NCI-H2107 treated with DMSO at 0.1 percent for 48 hours (cell line): Measurements from ENCODE around the gene UBXN1.
"Not testable (repeated sequence)": the region's sequence is repeated elsewhere in the genome, so short reads cannot be mapped to it uniquely, and the experiment has no call there.

ENCODE experiments used
- DNase-seq: peaks from one replicate; lab custom pipeline; 2025; ENCODE audit not compliant: unreplicated experiment; lab: John Stamatoyannopoulos, UW

Gene UBXN1

DNA sequence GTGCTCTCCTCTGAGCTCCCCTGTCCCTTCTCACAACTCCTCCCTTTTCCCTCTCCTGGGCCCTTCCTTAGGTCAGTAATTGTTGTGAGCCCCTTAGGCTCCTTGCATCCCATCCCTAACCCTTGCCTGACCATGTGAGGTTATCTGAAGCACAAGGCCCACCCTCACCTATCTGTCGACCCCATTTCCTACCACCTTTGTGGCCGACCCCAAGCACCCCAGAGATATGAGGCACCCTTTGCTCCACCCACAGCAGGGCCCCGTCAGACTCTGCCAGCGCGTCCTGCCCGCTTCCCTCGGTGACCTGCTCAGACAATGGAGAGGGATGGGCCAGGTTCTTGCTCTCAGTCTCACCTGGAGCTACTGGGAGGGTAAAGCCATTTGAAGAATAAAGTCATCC lies 29.9 kb upstream of the UBXN1 start:
- no peak for DNase-seq

DNA sequence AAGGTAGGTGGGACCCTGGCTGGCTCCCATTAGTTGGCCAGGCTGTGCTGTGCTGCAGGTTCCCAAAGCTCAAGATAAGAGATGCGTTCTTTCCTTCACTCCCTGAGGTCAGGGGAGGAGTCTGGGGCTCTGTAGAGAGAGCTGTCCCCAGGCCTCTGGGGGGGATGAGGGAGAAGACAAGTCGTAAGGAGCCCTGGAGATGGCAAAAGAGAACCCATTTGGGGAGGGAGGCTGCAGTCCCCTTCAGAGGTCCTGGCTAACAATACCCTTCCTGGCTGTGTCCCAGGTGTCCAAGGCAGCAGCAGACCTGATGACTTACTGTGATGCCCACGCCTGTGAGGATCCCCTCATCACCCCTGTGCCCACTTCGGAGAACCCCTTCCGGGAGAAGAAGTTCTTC lies 29.5 kb upstream of the UBXN1 start:
- no peak for DNase-seq

DNA sequence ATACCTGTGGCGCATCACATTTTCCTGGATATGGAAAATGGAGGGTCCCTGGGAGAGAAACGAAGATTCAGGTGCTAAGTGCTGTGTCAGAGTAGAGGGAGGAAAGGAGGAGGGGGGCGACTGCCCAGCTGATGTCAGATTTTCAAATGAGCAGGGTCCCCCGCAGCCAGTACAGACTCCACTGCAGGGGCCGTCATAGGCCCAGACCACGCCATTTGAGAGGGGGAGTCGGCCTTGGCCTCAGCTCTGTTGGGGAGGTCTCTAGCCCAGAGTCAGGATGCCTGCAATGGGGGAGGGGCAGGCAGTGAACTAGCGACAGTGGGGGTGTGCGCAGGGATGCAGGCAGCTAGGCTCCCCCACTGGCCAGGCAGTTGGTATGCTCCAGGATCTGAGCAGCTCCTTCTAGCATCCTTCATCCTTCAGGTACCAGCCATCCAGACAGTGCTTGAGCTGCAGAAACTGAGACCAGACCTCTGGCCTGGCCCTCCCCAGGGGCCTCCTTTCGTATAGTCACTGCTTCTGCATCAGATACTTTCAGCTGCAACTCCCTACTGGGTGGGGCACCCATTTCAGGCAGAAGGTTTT lies 28.5 kb upstream of the UBXN1 start, which contains the start of the genes BSCL2 and GNG3:
Gene BSCL2, minus strand, starts transcription at position 148 of the 585 bp plus-strand sequence. CDS start 229 bp downstream, outside the sequence.
Gene GNG3, plus strand, starts transcription at position 400 of the 585 bp plus-strand sequence. CDS start 620 bp downstream, outside the sequence.
- no peak for DNase-seq

DNA sequence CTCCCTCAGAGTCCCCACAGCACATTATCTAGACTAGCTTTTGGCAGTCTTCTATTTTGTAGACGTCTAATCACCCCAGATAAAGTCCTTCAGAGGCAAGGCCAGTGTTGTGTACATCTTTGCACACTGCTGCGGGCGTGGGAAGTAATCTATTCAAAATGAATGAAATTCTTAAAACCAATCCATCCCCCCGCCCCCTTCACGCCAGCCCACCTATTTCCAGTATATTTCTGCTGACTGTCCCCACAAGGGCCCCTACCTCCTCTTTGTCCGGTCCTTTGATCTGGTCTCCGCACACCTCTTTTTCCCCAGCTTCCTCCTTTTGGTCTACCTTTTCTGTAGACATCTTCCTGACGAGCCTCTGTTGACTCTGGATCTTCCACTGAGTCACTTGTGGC lies 28.0 kb upstream of the UBXN1 start:
- DNase-seq, result no peak

GRCh38 chr11:62705880-62706849 lies 27.3 kb upstream of the UBXN1 start:
- peak; percentile 78 for DNase-seq

- no peak for DNase-seq
These were observed 26.5 kb upstream of the UBXN1 start for GRCh38 chr11:62705413-62705812.

DNA sequence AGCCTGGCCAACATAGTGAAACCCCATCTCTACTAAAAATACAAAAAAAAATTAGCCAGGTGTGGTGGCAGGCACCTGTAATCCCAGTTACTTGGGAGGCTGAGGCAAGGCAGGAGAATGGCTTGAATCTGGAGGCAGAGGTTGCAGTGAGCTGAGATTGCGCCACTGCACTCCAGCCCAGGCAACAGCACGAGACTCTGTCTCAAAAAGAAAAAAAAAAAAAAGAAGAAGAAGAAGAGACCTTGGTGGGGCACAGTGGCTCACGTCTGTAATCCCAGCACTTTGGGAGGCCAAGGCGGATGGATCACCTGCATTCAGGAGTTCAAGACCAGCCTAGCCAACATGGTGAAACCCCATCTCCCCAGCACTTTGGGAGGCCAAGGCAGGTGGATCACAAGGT lies 25.0 kb upstream of the UBXN1 start:
- DNase-seq, result not testable (repeated sequence)

- no peak for DNase-seq
These were observed 23.4 kb upstream of the UBXN1 start for GRCh38 chr11:62702246-62702645.

DNA sequence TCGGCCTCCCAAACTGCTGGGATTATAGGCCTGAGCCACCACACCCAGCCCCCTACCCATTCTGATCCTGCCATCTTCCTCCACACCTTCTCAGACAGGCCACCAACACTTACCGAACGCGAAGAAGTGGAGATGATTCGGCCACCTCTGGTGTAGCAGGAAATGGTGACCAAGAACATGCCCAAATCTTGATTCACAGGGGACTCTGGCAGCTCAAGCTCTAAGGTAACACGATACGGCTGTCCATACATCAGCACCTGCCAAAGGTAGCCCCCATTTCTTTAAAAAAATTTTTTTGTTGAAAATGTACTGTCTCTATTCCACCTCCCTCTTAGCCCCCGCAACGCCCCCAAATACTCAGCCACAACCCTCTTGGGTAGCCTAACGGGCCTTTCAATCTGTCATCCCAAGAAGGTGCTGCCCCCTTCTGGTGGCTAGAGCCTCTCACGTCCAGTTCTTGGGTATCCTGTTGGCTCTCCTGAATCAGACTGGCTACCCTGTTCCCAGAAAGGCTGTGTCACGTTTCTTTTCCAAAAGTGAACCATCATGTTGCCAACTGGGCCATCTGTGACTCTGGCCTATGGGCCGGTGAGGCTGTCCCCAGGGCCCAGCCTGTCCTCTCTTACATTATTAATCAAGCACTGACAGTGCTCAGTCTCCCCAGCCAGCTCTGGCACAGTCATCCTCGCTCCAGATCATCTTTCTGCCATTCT lies 15.7 kb upstream of the UBXN1 start:
- peak; percentile 17 for DNase-seq

DNA sequence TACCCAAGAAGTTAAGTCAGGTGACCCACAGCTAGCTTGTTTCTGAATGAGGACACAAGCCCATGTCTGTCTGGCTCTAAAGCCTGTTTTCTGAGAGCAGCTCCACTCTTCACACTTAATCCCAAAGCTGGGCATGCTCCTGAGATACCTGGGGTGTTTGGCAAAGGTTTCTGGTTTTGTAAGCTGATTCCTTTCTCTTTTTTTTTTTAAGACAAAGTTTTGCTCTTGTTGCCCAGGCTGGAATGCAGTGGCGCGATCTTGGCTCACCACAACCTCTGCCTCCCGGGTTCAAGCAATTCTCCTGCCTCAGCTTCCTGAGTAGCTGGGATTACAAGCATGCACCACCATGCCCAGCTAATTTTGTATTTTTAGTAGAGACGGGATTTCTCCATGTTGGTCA lies 14.8 kb upstream of the UBXN1 start:
- peak; percentile 19 for DNase-seq

GRCh38 chr11:62689421-62690183 lies 10.7 kb upstream of the UBXN1 start, which contains the start of gene LRRN4CL:
Gene LRRN4CL (minus strand): TSS chr11:62689530. CDS start chr11:62688508, 1,022 bp downstream.
- DNase-seq, result no peak

DNA sequence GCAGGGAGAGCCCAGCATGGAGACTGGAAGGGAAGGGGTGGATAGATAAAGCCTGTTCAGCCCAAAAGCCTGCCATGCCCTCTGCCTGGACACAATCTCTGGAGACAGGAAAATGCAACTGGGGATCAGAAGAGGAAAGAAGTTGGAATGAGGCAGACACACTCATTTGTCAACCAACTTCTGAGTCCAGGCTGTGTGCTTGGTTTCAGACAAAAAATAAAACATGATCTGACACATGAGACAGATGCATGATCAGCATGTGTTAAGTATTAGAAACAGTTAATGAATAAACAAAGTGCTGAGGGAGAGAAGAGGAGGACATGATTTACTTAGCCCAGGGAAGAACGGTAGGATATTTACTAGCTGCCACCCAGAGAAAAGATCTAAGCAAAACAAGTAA lies 9.6 kb upstream of the UBXN1 start:
- no peak for DNase-seq

DNA sequence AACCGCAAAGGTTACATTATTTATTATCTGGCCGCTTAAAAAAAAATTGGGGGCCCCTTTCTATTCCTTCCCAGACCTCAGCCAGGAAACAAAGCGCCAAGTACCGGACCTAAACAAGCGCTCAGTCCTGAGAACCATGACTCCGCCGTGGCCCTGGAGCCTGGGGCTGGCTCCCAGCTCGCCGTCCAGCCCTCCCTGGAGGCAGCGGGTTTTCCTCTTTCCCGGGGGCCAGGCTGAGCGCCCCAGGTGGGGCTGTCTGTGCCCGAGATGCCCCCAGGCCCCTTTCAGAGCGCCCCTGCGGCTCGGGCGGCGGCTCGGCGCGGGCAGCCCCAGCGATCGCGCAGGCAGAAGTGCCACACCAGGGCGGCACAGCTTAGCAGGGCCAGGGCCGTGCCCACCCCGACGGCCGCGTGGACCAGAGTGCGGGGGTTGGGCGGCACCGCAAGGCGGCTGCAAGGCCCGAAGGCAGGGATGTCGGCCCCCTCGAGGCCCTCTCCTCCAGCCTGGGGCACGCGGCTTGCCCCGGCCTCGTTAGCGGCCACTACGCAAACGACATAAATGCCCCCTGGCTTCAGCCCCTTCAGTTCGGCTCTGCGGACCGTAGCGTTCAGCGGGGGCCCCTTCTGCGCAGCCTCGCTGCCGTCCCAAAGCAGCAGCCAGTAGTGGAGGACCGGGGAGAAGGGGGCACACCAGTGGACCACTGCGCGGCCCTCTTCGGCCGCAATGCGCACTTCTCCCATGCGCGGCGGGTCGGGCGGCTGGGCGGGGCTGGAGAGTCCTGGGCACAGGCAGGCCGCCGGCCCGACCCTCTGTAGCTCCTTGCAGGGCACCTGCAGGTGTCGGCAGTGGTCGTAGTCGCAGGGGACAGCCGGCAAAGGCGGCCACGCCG lies 8.9 kb upstream of the UBXN1 start:
- DNase-seq, result no peak

DNA sequence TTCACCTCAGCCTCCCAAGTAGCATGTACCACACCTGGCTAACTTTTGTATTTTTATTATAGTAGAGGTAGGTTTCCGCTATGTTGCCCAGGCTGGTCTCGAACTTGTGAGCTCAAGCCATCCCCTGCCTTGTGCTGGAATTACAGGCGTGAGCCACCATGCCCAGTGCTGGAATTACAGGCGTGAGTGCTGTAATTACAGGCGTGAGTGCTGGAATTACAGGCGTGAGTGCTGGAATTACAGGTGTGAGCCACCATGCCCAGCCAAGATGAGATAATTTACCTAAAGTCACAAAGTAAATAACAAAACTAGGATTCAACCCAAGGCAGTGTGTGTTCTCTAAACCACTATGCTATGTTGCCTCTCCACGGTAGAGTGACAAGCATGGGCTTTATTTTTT lies 3.6 kb upstream of the UBXN1 start:
- no peak for DNase-seq

DNA sequence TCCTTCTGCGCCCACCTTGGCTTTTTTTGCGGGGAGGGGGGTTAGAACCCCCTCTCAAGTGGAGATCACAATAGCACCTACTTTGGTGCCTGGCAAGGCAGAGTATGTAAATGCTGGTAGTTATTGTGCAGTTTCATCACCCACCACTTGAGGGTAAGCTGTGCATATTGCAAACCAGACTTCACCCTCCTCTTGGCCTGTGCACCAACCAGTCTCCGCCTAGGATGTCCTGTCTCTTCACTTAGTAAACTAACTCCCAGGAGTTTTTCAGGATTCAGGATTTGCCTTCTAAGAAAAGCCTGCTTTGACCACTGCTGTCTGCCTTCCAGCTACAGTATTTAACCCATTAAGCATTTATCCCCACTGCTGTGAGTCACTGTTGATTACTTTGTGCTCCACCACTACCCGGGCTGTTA lies 2.0 kb upstream of the UBXN1 start:
- peak; percentile 79 for DNase-seq

DNA sequence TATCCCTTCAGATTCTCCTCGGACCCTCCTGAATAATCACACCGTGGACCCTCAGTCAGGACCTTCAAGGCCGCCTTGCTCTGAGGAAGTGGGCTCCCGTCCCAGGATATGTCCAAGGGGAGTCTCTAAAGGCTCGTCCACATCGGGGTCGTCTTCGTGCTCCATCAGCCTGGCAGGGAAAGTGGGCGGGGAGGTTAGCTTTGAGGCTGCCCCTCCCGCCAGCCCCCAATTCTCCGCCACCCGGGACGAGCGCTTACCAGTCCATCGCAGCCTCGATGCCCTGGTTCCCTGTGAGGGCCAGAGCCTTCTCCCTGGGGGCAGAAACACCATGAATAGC lies 472 bp downstream of the UBXN1 start:
- no peak for DNase-seq

DNA sequence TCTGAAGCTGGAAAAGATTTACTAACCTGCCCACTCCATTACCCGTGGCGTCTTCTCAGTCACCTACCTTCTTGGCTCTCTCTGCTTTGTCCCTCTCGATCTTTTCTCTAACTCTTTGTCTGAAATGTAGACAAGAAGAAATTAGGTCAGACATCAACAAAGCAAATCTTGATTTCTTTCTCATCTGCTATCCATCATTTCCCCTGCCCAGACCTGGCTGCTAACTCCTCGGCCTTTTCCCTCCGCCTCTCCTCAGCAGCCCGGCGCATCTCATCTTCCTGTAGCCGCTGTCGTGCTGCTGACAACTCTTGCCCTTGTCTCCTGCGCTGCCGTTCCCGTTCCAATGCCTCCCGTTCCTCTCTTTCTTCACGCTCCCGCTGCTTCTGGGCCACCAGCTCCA lies 1.2 kb downstream of the UBXN1 start:
- no peak for DNase-seq

DNA sequence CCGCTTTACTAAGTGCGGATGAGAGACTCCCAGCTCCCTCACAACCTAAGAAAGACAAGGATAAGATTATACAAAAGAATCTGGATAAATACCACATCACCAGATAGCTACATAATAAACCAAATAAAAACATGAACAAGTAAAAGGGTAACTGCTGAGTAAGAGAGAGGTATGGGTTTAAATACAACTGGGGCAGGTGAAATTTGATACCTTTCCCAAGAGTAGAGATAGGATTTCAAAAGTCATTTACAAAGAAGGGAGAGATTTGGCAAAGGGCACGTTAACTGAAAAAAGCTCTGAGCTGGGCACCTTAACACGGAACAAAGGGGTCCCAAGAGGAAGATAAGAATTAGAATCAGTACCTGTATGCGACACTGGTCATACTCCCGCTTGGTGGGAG lies 1.7 kb downstream of the UBXN1 start:
- peak; percentile 52 for DNase-seq

DNA sequence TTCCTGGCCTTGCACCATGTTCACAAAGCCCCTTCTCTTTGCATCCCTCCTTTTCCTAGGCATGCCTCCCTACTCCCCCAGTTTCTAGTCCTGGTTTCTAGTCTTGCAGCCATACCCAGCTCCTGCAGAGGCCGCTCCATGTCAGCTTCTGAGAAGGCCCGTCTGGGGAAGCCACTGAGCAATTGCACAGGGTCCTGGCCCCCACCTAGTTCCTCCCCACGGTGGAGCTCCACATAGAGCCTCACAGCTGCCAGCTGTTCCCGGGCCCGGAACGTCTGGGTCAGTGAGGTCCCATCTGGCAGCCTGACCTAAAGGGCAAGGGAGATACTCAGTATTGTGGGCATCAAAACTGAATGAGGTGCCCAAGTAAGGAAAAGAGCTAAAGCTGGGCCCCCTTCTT lies 2.2 kb downstream of the UBXN1 start:
- DNase-seq, result no peak

DNA sequence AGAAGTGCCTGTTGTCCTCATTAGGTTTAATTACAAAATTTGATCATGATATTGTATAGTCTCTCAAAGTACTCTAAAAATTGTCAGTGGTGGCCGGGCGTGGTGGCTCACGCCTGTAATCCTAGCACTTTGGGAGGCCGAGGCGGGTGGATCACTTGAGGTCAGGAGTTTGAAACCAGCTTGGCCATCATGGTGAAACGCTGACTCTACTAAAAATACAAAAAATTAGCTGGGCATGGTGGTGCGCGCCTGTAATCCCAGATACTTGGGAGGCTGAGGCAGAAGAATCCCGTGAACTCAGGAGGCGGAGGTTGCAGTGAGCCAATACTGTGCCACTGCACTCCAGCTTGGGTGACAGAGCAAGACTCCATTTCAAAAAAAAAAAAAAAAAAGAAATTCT lies 3.5 kb downstream of the UBXN1 start:
- DNase-seq, result not testable (repeated sequence)
